NOMO-1 treated with DMSO at 0.1 percent for 48 hours (cell line): ENCODE measurements around the gene KANSL3.
A peak's percentile ranks its signal among the peaks of the same experiment; 100 is the strongest.
"Not testable (repeated sequence)": the region's sequence is repeated elsewhere in the genome, so short reads cannot be mapped to it uniquely, and the experiment has no call there.

Source experiments
- DNase-seq: peaks from one replicate; lab custom pipeline; 2025; ENCODE audit not compliant: unreplicated experiment; lab: John Stamatoyannopoulos, UW

KANSL3 gene

DNA sequence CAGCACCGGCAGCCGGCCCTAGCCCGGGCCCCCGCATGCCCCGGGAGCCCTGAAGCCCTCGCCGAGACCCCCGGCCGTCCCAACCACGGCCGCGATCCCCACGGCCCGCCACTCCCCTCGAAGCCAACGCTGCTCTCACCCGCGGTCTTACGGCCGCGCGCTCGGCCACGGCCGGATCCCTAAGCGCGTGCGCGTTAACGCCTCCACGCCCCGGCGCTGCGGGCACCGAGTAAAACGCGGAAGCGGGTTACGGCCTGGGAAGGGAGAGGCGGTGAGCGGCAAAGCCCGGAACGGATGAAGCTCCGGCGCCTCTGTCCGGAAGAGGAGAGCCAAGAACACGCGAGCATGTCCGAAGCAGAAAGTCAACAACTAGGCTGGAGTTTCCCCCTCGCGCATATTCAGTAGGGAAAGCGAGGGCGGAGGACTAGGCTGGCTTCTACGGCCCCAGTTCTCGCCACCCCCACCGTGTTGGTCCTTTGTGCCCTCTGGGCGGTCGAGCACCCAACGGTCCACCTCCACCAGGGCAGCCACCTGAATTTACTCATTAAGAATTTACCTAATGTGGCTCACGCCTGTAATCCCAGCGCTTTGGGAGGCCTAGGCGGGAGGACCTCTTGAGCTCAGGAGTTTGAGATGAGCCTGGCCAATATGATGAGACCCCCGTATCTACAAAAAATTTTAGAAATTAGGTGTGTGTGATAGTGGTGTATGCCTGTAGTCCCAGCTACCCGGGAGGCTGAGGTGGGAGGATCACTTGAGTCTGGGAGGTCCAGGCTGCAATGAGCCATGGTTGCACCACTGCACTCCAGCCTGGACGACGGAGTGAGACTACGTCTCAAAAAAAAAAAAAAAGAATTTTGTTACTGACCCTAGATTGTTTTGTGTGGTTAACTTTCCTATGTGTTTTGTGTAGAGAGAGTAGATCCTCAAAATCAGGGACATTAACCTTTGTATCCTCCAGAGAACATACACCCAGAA lies at the start of gene KANSL3:
TSS of gene KANSL3 (minus strand) at position 169 of the 978 bp plus-strand sequence. CDS start 1,177 bp downstream, outside the sequence.
- peak; percentile 93 for DNase-seq

- no peak for DNase-seq
Observed at GRCh38 chr2:96687266-96687665, 49.2 kb upstream of the KANSL3 start.

DNA sequence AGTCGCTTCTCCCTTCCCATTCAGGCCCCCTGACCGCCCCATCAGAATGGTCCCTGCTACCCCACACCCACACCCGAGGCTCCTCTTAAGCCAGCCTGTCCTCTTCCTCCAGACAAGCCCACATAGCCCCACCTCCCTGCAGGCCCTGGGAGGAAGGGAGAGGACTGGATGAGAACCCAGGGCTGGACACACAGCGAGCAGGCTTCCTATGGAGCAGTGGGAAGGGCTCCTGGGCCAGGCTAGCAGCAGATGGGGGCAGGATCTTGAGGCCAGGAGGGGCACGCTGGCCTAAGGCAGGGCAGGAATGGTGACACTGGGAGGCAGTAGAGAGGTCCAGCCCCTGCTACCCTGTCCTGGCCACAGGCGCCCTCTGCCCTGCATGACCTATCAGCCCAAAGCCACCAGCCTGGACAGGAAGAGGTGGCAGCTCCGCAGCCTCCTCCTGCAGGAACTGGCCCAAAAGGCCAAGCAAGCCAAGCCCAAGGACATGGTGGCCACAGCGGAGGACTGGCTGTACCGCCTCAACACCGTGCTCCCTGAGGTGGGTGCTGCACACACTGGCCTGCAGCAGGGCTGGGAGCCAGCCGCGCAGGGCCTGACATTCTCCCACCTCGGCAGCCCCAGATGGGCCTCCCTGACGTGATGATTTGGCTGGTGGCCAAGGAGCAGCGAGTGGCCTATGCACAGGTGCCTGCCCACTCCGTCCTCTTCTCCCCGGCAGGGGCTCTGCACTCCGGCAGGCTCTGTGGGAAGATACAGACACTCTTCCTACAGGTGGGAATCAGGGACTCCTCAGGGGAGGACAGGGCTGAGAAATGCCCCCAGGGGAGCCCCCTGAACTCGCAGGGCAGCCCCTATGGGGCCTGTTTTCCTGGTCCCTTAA lies 47.7 kb upstream of the KANSL3 start:
- no peak for DNase-seq

- no peak for DNase-seq
Observed at GRCh38 chr2:96684883-96685576, 46.9 kb upstream of the KANSL3 start.

- DNase-seq: no peak
Observed at GRCh38 chr2:96683972-96684820, 46.1 kb upstream of the KANSL3 start.

- no peak for DNase-seq
Observed at GRCh38 chr2:96683307-96683706, 45.2 kb upstream of the KANSL3 start.

DNA sequence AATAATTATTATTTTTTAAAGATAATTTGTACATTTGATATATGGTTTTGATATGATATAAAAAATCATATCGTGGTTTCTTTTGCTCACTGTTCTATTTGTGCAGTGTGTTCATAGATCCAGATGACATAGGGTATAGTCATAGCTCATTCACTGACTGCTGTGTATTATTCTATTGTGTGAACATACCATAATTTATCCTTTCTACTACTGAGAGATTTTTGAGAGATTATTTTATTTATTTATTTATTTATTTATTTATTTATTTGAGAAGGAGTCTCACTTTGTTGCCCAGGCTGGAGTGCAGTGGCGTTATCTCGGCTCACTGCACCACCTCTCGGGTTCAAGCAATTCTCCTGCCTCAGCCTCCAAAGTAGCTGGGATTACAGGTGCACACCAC lies 43.4 kb upstream of the KANSL3 start:
- no peak for DNase-seq

- DNase-seq: no peak
Observed at GRCh38 chr2:96680561-96681141, 42.5 kb upstream of the KANSL3 start.

GRCh38 chr2:96679848-96680247 lies 41.7 kb upstream of the KANSL3 start:
- no peak for DNase-seq

DNA sequence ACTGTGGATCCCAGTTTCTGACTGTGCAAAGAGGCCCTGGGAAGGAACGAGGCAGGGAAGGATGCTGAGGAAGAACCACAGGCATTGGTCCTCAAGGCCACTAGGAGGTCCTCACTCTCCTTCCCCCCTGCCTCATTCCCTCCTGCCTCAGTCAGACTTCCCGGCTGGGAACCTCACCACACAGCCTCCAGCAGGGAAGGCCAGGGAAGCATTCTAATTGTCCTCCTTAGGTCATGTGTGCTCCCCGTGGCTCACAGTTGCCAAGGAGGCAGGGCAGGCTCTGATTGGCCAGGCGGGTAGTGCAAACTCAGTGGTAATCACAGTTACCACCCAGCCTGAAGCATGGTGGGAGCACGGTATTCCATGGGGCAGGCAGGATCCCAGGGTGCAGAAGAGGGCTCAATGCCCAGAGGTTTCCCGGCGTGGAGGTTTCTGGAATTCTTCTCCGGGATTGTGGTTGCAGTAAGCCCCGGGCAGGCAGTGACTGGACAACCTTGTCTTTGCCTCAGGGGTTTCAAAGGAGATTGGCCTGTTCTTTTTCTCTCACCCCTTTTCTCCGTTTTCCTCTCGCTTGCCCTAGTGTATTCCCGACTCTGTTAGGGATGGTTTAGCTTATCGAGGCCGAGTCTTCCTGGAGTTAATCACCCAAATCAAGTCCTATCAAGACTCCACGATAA lies 31.6 kb upstream of the KANSL3 start:
- DNase-seq: no peak

- DNase-seq: no peak
Observed at GRCh38 chr2:96668771-96669170, 30.7 kb upstream of the KANSL3 start.

DNA sequence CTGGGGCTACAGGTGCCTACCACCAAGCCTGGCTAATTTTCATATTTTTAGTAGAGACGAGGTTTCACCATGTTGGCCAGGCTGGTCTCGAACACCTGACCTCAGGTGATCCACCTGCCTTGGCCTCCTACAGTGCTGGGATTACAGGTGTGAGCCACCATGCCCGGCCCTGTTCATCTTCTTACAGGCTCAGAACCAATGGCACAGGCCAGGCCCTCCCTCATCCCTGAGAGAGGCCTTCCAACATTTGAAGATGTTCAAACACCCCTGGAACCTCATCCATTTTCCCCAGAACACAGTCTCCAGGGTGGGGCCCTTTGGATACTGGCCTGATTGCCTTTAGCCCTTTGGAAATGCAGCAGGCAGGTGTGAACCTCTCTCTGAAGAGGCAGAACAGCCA lies 27.6 kb upstream of the KANSL3 start:
- not testable (repeated sequence) for DNase-seq

- DNase-seq: peak; percentile 92
Observed at GRCh38 chr2:96665083-96665569, 27.0 kb upstream of the KANSL3 start.

GRCh38 chr2:96664366-96664925 lies 26.3 kb upstream of the KANSL3 start:
- DNase-seq: no peak

DNA sequence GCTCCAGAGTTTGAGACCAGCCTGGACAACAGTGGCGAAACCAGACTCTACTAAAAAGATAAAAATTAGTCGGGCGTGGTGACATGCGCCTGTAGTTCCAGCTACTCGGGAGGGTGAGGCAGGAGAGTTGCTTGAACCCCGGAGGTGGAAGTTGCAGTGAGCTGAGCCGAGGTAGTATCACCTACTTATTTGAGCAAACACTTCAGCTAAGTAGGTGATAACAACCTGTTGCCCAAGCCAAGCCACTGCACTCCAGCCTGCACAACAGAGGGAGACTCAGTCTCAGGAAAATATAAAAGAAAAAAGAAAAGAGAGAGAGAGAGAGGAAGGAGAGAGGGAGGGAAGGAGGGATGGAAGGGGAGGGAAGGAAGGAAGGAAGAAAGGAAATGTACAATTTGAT lies 25.7 kb upstream of the KANSL3 start:
- no peak for DNase-seq

DNA sequence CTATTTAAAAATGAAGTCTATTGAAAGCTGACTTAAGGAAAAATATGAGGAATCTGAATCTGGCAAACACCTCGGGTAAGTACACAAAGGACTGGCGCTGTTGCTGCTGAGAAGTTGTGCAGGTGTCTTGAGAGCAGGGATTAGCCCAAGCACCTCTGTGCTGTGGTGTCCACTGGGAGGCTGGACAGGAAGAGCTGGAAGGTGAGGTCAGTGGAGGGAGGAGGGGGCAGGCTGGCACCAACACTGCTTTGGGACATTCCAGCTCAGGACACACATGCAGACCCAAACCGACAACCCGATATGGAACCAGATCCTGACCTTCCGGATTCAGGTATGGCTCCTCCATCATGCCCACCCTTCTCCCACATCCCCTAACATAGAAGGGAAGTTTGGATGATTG lies 25.1 kb upstream of the KANSL3 start:
- DNase-seq: no peak

DNA sequence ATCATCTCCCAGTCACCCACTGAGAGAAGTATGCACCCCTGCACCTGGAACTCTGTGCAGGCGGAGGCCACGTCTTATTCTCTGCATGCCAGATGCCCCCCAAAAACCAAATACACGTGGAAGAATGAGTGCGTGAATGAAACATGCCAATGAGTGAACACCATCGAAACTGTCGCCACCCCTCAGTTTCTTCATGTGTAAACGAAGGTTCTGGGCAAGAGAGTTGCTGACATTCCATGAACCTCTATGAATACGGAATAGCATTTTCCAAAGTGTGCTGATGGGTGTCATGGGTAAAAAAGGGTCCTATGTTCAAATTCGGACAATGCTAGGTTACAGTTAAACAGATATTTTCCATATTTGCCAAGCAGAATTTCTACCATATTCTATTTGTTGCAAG lies 24.2 kb upstream of the KANSL3 start:
- DNase-seq: no peak

DNA sequence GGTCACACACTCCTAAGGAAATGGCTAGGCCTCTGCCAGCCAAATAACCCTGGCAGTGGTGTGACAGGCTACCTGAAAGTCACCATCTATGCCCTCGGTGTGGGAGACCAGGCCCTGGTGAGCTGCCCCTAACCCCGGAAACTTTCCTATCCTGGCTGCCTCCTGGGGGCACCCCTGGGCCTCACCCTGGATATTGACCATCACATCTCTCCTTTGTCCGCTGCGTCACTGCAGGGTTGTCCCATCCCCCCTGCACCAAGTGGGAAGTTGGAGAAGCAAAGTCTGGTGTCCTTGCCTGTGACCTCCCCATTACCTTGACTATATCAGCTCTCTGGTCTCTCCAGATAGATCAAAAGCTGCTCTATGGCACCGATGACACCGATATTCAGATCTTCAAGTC lies 23.2 kb upstream of the KANSL3 start:
- DNase-seq: no peak

GRCh38 chr2:96656540-96656939 lies 18.4 kb upstream of the KANSL3 start:
- peak; percentile 71 for DNase-seq
